GM15510 (cell line): ENCODE data around the gene HIP1.

Experiments
- POLR2A ChIP-seq: IDR thresholded peaks from 3 replicates; pipeline ENCODE4 v1.6.1; 2011; ENCODE audit warnings: borderline replicate concordance; ENCODE audit not compliant: insufficient read length; ENCODE audit errors: extremely low read depth

HIP1 gene

GRCh38 chr7:75614401-75614800 is 124.3 kb downstream of the HIP1 start:
- TF ChIP-seq POLR2A = no peak

- no peak for TF ChIP-seq POLR2A
These were observed 125.4 kb downstream of the HIP1 start for GRCh38 chr7:75613351-75613750.

- no peak for TF ChIP-seq POLR2A
These were observed 127.1 kb downstream of the HIP1 start for GRCh38 chr7:75611557-75612178.

- no peak for TF ChIP-seq POLR2A
These were observed 130.2 kb downstream of the HIP1 start for GRCh38 chr7:75608451-75609122.

- TF ChIP-seq POLR2A = no peak
These were observed 134.3 kb downstream of the HIP1 start for GRCh38 chr7:75604408-75604807.

DNA sequence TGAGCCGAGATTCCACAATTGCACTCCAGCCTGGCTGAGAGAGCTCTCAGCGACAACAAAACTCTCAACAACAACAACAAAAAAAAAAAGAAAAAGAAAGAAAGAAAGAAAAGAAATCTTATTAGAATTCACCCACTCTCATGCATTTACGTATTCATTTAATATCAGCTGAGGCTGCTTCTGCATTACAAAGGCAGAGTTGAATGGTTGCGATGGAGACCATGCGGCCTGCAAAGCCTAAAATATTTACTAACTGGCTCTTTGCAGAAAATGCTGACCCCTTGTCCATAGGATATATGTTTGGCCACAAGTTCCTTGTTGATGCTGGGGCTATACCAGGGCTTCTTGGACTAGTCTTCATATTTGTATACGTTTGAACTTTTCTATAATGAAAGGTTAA is 137.2 kb downstream of the HIP1 start:
- TF ChIP-seq POLR2A = no peak

DNA sequence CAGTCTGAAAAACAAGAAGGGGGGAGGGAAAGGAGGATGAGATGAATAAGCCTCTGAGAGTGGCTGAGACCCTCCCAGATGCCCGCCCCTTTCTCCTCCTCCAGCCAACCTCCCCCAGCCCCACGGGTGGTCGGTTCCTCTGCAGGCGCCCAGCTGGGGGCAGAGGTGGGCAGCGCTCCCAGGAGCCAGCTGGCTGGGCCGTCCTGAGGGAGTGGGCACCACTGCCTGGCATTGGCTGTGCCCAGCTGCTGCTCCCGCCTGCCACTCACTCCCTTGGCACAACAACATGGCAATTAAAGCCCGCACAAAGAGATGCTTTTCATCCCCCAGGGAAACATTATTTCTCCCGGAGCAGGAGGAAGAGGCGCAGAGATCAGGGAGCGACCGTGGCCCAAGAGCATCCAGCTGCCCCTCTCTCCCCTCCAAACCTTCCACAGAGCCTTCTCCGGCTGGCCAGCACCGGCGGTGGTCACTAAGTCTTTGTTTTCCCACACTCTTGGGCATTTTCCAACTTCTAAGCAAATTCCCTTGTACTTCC is 139.4 kb downstream of the HIP1 start:
- no peak for TF ChIP-seq POLR2A

GRCh38 chr7:75596727-75597614 is 141.8 kb downstream of the HIP1 start:
- TF ChIP-seq POLR2A = no peak

DNA sequence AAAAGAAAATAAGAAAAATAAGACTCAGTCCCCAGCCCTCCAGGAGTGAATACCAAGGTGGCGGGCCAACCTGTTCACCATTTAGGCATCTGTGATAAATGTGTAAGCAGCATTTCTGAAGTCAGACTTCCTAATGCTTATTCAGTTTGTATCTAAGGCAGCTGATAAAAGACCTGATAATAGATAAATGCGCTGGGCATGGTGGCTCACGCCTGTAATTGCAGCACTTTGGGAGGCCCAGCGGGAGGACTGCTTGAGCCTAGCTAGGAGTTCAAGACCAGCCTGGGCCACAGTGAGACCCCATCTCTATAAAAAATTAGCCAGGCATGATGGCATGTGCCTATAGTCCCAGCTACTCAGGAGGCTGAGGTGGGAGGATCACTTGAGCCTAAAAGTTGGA is 143.0 kb downstream of the HIP1 start:
- TF ChIP-seq POLR2A = no peak

GRCh38 chr7:75591467-75592255 is 147.1 kb downstream of the HIP1 start:
- TF ChIP-seq POLR2A = no peak

DNA sequence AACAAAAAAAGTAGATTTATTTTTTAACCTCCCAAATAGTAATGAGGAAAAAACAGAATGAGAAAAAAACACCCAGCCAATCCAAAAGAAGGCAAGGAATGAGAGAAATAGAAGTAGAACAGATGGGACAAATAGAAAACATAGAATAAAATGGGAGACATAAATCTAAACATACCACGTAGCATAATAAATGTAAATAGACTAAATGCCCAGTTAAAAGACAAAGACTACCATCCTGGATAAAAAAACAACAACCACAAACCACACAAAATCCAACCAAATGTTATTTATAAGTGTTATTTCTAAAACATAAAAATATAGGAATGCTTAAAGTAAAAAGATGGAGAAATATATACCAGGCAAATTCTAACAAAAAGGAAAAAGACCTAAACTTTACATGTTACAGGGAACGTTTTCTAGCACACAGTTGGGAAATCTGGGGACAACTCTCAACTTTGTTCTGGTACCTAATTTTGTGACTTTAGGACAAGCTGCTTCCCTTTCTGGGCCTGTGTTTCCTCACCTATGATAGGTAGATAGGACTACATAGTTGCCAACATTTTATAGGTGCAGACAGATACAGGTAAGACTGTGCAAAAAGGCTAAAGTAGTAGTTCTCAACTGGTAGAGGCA is 148.3 kb downstream of the HIP1 start:
- TF ChIP-seq POLR2A = no peak

DNA sequence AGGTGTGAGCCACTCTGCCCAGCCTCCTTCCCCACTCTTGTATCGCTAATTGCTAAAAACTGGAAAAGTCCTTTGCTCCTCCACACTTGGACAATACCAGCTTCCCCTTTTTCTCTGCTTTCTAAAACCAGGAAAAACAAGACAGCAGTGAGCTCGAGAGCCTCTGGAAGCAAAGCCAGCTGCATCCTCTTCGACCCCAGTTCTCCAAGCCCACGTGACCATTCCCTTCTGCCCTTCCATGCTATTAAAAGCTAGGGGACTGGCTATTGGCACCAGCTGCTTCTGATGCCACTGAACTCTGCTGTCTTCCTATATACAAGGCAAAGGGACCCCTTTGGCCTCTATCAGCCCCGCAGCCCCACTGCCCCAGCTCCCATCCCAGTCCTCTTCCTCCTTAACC is 154.4 kb downstream of the HIP1 start:
- no peak for TF ChIP-seq POLR2A

DNA sequence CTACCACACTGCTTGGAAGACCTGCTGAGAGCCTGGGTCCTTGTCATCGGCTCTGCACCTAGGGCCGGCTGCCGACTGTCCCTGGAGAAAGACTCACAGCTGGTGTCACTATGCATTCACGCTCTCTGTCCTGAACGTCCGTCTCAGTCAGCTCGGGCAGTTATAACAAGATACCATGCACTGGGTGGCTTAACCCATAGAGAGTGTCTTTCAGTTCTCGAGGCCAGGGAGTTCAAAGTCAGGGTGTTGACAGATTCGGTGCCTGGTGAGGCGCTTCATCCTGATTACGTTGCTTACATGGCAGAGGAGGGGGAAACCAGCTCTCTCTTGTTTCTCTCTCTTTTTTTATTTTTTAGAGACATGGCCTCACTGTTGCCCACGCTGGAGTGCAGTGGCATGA is 155.5 kb downstream of the HIP1 start:
- TF ChIP-seq POLR2A = no peak

- no peak for TF ChIP-seq POLR2A
These were observed 158.8 kb downstream of the HIP1 start for GRCh38 chr7:75579899-75580298.
